GM18519 (cell line): Measurements from ENCODE around the gene IGLL1.
A peak's percentile ranks its signal among the peaks of the same experiment; 100 is the strongest.
"Not testable (repeated sequence)": the region's sequence is repeated elsewhere in the genome, so short reads cannot be mapped to it uniquely, and the experiment has no call there.

ENCODE experiments used
- ATAC-seq: cut with Tn5 transposase; IDR thresholded peaks from one replicate; pipeline ENCODE4 v1.9.1; 2021; ENCODE audit warnings: mild to moderate bottlenecking, moderate library complexity; ENCODE audit not compliant: unreplicated experiment, low FRiP score

Gene IGLL1

DNA sequence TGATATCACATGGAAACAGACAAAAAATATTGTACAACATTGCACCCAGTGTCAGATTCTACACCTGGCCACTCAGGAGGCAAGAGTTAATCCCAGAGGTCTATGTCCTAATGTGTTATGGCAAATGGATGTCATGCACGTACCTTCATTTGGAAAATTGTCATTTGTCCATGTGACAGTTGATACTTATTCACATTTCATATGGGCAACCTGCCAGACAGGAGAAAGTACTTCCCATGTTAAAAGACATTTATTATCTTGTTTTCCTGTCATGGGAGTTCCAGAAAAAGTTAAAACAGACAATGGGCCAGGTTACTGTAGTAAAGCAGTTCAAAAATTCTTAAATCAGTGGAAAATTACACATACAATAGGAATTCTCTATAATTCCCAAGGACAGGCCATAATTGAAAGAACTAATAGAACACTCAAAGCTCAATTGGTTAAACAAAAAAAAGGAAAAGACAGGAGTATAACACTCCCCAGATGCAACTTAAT lies 36.5 kb downstream of the IGLL1 start:
- not testable (repeated sequence) for ATAC-seq

DNA sequence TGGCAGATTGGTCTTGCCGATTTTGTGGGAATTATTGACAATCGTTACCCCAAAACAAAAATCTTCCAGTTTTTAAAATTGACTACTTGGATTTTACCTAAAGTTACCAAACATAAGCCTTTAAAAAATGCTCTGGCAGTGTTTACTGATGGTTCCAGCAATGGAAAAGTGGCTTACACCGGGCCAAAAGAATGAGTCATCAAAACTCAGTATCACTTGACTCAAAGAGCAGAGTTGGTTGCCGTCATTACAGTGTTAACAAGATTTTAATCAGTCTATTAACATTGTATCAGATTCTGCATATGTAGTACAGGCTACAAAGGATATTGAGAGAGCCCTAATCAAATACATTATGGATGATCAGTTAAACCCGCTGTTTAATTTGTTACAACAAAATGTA lies 37.2 kb downstream of the IGLL1 start:
- ATAC-seq: no peak

DNA sequence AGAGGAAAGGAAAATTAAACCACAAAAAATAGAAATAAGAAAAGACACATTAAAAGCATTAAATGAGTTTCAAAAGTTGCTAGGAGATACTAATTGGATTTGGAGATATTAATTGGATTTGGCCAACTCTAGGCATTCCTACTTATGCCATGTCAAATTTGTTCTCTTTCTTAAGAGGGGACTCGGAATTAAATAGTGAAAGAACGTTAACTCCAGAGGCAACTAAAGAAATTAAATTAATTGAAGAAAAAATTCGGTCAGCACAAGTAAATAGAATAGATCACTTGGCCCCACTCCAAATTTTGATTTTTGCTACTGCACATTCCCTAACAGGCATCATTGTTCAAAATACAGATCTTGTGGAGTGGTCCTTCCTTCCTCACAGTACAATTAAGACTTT lies 37.7 kb downstream of the IGLL1 start:
- ATAC-seq: not testable (repeated sequence)

DNA sequence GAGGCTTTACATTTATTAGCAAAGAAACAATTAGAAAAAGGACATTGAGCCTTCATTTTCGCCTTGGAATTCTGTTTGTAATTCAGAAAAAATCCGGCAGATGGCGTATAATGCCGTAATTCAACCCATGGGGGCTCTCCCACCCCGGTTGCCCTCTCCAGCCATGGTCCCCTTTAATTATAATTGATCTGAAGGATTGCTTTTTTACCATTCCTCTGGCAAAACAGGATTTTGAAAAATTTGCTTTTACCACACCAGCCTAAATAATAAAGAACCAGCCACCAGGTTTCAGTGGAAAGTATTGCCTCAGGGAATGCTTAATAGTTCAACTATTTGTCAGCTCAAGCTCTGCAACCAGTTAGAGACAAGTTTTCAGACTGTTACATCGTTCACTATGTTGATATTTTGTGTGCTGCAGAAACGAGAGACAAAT lies 38.2 kb downstream of the IGLL1 start:
- not testable (repeated sequence) for ATAC-seq

DNA sequence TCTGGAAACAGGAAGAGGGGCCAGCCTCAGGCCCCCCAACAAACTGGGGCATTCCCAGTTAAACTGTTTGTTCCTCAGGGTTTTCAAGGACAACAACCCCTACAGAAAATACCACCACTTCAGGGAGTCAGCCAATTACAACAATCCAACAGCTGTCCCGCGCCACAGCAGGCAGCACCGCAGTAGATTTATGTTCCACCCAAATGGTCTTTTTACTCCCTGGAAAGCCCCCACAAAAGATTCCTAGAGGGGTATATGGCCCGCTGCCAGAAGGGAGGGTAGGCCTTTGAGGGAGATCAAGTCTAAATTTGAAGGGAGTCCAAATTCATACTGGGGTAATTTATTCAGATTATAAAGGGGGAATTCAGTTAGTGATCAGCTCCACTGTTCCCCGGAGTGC lies 39.3 kb downstream of the IGLL1 start:
- not testable (repeated sequence) for ATAC-seq

DNA sequence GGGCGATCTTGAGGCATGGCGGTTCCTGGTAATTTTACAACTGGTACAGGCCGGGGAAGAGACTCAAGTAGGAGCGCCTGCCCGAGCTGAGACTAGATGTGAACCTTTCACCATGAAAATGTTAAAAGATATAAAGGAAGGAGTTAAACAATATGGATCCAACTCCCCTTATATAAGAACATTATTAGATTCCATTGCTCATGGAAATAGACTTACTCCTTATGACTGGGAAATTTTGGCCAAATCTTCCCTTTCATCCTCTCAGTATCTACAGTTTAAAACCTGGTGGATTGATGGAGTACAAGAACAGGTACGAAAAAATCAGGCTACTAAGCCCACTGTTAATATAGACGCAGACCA lies 40.3 kb downstream of the IGLL1 start:
- ATAC-seq: not testable (repeated sequence)

DNA sequence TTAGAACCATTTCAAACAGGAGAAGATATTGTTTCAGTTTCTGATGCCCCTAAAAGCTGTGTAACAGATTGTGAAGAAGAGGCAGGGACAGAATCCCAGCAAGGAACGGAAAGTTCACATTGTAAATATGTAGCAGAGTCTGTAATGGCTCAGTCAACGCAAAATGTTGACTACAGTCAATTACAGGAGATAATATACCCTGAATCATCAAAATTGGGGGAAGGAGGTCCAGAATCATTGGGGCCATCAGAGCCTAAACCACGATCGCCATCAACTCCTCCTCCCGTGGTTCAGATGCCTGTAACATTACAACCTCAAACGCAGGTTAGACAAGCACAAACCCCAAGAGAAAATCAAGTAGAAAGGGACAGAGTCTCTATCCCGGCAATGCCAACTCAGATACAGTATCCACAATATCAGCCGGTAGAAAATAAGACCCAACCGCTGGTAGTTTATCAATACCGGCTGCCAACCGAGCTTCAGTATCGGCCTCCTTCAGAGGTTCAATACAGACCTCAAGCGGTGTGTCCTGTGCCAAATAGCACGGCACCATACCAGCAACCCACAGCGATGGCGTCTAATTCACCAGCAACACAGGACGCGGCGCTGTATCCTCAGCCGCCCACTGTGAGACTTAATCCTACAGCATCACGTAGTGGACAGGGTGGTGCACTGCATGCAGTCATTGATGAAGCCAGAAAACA lies 40.8 kb downstream of the IGLL1 start:
- ATAC-seq: peak; percentile 46

DNA sequence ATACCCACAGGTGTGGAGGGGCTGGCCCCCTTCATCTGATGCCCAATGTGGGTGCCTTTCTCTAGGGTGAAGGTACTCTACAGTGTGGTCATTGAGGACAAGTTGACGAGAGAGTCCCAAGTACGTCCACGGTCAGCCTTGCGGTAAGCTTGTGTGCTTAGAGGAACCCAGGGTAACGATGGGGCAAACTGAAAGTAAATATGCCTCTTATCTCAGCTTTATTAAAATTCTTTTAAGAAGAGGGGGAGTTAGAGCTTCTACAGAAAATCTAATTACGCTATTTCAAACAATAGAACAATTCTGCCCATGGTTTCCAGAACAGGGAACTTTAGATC lies 41.4 kb downstream of the IGLL1 start:
- ATAC-seq: not testable (repeated sequence)

DNA sequence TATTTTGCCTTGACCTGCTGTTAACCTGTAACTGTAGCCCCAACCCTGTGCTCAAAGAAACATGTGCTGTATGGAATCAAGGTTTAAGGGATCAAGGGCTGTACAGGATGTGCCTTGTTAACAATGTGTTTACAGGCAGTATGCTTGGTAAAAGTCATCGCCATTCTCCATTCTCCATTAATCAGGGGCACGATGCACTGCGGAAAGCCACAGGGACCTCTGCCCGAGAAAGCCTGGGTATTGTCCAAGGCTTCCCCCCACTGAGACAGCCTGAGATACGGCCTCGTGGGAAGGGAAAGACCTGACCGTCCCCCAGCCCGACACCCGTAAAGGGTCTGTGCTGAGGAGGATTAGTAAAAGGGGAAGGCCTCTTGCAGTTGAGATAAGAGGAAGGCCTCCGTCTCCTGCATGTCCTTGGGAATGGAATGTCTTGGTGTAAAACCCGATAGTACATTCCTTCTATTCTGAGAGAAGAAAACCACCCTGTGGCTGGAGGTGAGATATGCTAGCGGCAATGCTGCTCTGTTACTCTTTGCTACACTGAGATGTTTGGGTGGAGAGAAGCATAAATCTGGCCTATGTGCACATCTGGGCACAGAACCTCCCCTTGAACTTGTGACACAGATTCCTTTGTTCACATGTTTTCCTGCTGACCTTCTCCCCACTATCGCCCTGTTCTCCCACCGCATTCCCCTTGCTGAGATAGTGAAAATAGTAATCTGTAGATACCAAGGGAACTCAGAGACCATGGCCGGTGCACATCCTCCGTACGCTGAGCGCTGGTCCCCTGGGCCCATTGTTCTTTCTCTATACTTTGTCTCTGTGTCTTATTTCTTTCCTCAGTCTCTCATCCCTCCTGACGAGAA lies 42.0 kb downstream of the IGLL1 start:
- not testable (repeated sequence) for ATAC-seq

DNA sequence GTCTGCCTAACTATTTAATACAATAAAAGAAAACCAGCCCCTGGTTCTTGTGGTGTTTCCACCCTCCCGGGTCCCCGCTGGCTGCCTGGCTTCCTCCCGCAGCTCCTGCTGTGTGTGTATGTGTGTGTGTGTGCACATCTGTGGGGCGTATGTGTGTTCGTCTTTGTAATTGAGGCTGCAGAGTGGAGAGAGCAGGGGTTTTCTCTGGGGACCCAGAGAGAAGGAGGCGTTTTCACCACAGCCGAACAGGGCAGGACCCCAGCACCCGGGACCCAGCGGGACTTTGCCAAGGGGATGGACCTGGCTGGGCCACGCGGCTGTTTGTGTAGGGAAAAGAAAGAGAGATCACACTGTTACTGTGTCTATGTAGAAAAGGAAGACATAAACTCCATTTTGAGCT lies 42.7 kb downstream of the IGLL1 start:
- ATAC-seq: no peak

DNA sequence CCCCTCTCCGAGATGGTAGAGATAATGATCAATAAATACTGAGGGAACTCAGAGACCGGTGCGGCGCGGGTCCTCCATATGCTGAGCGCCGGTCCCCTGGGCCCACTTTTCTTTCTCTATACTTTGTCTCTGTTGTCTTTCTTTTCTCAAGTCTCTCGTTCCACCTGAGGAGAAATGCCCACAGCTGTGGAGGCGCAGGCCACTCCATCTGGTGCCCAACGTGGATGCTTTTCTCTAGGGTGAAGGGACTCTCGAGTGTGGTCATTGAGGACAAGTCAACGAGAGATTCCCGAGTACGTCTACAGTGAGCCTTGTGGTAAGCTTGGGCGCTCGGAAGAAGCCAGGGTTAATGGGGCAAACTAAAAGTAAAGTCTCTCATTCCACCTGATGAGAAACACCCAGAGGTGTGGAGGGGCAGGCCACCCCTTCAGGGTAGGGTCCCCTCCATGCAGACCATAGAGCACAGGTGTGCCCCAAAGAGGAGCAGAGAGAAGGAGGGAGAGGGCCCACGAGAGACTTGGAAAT lies 43.2 kb downstream of the IGLL1 start:
- no peak for ATAC-seq

DNA sequence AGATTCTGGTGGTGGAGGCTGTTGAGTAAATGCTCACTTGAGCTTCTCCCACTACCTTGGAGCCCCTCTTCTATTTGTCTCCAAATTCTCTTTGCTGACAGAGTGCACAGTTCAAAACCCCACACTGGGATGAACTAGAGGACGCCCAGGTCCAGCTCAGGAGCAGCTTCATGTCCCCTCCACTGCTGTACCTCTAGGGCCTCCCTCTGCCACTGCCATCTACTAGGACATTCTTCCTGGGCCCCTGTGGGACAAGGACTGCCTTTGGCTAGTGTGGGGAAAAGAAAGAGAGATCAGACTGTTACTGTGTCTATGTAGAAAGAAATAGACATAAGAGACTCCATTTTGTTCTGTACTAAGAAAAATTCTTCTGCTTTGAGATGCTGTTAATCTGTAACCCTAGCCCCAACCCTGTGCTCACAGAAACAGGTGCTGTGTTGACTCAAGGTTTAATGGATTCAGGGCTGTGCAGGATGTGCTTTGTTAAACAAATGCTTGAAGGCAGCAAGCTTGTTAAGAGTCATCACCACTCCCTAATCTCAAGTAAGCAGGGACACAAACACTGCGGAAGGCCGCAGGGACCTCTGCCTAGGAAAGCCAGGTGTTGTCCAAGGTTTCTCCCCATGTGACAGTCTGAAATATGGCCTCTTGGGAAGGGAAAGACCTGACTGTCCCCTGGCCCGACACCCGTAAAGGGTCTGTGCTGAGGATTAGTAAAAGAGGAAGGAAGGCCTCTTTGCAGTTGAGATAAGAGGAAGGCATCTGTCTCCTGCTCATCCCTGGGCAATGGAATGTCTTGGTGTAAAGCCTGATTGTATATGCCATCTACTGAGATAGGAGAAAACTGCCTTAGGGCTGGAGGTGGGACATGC lies 44.1 kb downstream of the IGLL1 start:
- ATAC-seq: not testable (repeated sequence)

DNA sequence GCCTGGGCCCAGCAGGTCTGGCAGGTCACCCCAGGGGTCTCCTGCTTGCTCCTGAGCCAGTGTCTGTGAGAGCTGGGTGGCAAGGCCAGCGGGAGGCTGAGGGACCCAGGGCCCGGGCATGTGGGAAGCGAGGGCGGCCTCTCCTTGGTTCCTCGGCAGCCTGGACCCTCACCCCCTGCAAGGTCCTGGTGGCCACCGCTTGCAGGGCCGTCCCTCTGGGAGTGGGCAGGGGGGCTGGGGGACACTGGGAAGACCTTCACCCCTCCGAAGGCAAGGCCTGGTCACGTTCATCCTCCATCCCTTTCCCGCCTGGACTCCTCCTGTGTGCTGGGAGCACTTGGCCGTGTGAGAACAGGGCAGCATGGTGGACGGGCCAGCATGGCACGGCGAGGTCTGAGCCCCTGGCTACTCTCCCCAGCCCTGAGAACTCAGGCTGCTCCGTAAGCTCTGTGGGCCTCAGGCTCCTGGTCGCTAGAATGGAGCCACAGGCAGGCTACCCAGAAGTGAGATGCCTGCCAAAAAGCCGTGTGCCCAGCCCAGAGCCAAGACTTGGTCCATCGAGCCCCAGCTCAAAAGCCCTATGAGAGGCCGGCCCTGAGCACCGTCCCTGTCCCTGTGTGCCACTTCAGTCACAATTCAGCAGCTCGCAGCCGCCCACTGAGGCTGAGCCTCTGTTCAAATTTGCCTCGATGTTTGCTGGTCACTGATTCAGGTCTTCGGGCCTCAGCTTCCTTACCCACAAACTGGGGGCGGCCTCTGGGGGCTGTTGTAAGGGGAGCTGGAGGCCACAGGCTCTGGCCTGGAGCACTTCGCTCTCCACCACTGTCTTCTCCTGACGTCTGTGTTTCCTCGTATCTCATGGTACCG lies 45.0 kb downstream of the IGLL1 start:
- ATAC-seq: no peak

DNA sequence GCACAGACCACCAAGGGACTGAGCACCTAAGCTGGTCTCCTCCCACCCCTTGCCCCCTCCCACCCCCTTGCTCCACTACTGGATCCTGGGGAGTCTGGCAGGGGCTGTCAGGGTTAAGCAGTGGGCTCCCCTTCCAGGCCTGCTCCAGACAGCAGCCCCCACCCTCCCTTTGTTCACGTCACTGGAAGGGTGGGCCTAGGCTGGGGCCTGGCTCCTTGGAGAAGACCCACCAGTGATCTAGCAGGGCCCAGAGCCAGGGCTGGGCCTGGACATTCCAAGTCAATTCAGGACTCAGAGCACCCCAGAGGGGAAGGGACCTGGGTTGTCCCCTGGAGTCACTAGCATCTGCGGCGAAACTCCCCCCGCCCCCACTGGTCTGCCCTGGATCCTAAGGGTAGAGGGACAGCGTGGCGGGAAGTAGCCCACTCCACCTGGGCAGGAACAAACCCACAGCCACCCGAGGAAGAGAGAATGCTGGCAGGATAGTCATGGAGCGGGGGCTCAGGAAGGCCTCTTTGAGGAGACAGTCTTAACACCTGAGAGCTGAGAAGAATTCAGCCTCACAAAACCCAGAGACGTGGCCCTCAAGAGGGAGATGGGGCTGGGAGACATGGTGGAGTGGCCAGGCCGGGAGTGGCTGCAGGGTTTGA lies 45.8 kb downstream of the IGLL1 start:
- no peak for ATAC-seq

DNA sequence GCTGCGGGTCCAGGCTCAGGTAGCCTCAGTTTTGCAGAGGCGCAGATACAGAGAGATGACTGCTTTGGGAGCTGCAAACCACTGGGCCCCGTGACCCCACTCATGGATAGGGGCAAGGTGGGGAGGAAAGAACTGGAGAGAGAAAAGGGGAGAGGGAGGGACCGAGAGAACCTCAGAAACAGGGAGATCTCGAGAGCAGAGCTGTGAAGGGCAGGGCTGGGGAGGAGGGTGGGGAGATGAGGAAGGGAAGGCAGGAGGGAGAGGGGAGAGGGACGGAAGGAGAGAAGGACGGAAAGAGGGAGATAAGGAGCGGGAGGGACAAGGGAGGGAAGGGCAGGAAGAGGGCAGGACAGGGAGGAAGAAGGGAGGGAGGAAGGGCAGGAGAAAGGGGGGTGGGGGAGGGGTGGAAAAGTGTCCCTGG lies 46.3 kb downstream of the IGLL1 start:
- no peak for ATAC-seq

DNA sequence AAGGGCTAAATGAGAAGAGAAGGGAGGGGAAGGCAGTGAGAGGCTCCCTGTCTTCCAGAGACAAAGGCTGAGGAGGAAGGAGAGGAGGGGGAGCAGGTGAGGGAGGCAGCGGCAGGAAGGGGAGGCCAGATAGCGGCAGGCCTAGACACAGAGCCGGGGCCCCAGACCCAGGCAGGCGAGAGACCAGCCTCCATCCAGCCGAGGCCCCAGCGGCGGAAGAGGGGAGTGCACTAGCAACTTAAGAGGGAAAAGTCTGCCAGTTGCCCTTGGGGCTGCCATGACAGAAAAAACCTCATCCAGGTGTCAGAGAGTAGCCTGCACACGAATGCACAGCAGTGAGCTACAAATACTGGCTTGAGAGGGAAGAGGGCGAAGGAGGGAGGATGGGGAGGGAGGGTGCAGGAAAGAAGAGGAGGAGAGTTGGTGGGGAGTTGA lies 46.7 kb downstream of the IGLL1 start:
- ATAC-seq: no peak

DNA sequence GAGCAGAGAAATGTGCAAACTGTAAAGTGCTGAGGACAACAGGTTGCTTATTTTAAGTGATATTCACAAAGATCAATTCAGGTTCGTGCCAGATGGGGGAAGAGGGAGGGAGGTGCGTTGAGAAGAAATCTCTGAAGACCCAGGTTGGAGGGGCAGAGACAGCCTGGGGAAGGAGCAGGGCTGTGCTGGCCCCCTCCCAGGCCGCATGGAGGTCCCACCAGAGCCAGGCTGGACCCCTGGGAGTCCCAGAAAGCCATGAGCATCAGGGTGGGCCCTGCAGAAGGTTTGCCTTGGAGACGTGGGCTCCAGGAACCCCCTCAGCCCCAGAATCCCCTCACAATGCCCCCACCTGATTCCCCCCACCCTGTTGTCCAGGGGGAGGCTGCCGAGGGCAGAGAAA lies 47.4 kb downstream of the IGLL1 start:
- no peak for ATAC-seq

DNA sequence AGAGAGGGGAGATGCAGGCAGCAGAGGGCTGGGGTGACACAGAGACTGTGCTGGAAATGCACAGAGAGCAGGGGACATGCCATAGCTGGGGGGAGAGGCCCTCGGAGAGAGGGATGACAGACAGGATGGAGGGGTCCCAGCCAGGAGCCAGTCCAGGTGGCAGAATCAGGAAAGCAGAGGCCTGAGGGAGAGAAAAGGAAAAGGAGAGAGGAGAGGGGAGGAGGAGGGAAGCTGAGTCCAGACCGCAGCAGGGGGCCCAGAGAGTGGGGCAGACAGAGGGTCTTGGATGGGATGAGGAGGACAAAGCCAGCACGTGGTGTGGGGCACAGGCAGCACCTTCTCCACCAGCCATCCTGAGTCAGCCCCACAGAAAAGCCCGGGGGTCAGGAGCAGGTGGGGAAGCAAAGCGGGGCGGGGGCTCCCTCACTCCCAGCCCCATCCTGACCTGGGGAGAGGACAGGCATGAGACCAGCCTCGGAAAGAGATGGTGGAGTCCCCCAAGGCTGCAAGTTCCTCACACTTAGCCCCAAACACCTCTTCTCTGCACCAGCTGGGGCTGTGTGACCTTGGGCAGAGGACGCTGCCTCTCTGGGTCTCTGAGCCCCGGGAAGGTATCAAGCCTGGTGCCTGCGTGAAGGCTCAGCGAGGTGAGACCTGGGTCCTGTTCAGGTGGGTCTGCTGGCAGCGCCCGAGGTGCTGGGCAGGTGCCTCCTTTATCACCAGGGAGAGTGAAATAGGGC lies 48.0 kb downstream of the IGLL1 start:
- ATAC-seq: no peak
